GM20000 (cell line): Measurements from ENCODE around the gene DMBX1.

Experiments used
- DNase-seq: peaks from one replicate; pipeline ENCODE4 v3.0.0; 2012; ENCODE audit warnings: low spot score
- TF ChIP-seq, protein P1 (sequence below): IDR thresholded peaks from 2 replicates; pipeline ENCODE4 v1.5.1; 2012; ENCODE audit warnings: mild to moderate bottlenecking, control low read depth; ENCODE audit errors: extremely low read depth, missing control alignments

The DMBX1 gene

DNA sequence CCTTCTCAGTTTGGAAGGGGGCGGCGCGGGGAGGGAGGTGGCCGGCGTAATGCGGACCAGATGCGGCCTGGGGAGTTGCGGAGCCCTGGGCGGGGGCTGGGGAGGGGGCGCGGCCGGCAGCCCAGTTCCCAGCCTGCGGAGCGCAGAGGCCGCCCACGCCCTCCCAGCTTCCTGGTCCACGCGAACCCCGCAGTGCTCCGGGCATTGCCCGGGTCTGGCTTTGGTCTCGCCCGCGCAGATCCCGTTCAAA is 695 bp downstream of the DMBX1 start:
- TF ChIP-seq, protein P1, sequence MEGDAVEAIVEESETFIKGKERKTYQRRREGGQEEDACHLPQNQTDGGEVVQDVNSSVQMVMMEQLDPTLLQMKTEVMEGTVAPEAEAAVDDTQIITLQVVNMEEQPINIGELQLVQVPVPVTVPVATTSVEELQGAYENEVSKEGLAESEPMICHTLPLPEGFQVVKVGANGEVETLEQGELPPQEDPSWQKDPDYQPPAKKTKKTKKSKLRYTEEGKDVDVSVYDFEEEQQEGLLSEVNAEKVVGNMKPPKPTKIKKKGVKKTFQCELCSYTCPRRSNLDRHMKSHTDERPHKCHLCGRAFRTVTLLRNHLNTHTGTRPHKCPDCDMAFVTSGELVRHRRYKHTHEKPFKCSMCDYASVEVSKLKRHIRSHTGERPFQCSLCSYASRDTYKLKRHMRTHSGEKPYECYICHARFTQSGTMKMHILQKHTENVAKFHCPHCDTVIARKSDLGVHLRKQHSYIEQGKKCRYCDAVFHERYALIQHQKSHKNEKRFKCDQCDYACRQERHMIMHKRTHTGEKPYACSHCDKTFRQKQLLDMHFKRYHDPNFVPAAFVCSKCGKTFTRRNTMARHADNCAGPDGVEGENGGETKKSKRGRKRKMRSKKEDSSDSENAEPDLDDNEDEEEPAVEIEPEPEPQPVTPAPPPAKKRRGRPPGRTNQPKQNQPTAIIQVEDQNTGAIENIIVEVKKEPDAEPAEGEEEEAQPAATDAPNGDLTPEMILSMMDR, result no peak
- DNase-seq, result no peak

DNA sequence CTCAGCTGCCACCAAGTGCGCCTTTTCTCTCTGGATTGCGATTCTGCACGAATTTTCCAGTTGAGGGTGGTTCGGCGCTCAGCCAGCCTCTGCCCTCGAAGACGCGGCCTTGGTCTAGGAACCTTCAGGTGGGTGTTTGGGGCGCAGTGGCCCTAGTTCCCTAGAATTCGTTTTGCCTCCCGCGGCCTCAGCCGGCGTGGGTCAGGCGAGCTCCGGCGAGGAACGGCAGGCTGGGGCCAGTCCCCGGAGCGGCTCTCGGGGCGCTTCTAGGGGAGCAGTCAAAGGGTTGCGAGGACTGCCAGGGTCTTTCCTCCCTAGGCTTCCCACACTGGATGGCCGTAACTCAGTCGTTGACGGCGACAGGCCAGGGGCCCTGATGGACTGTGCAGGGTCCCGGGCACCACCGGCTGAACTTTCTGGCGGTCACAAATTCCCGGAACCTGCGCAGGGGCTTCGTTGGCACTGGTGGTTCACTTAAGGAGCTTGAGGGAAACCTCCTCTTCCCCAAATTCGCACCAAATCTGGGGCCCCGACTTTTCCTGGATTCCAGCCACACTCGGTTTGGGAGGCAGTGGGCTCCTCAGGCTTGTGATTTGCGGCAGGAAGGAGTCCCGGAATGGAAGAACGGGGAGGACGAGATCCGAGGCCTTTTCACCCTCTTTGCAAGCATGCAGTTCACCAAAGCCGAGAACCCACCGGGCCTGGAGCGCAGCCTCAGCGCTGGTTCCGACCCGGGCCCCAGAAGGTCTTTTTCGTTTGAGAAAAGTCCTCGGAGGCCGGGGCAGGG is 1.2 kb downstream of the DMBX1 start:
- DNase-seq, result no peak
- TF ChIP-seq, protein P1, result no peak

DNA sequence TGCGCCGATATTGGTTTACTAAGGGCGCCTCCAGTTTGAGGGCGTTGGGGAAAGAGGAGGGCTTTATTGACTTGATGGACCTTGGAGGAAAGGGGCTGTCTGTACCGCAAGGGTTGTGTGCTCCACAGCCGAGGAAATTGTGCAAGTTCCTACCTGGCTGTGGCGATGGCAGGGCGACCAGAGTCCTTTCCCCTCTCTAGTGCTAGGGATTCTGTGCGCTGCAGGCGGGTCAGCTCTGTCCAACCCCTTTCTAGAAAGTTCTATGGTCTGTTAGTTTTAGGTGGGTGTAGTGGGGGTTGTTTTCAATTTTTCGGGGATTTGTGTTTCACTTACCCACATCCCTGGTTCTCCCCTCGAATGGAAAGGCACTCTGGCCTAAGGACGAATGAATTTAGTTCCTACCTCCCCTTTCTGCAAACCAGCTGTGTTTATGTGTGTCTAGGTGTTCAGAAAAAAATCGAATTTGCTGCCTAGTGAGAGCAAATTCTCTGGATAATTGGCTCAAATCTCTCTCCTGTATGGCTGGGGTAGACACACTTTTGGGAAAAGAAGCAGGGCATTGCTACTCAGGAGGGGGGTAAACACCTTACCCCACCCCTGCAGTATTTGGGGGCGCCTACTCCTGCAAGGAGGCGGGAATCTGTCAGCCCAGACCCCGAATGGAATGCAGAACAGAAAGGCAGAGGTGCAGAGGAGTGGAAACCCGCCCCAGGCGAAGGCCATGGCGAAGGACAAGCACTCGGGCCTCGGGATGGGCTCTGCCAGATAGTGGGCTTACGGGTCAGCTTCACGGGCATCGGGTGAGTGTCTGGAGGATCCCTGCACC is 2.0 kb downstream of the DMBX1 start:
- TF ChIP-seq, protein P1, result no peak
- no peak for DNase-seq

DNA sequence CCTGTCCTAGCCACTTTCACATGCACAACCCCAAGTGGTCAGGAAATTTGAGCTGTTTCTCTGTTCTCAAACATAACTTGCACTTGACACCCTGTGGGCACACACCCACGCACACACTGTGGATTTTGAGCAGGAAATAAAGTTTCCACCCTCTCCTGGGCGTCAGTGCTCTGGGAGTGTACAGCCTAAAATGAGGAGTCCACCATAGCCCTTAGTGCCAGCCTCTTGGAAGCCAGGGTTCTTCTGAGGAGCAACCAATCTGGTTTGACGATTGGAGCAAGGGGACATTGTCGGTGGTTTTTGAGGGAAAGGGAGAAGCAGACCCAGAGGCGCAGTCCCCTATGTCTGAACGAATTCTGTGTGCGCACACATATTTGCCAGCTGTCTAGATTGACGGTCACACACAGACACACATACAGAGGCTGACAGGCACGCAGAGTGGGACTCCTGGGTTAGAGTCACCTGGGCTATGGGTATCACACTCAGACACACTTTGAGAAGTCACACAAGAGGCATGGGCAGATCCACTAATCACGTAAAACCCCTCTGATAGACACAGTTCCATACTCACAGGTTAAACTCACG is 2.7 kb downstream of the DMBX1 start:
- no peak for DNase-seq
- TF ChIP-seq, protein P1, result no peak

DNA sequence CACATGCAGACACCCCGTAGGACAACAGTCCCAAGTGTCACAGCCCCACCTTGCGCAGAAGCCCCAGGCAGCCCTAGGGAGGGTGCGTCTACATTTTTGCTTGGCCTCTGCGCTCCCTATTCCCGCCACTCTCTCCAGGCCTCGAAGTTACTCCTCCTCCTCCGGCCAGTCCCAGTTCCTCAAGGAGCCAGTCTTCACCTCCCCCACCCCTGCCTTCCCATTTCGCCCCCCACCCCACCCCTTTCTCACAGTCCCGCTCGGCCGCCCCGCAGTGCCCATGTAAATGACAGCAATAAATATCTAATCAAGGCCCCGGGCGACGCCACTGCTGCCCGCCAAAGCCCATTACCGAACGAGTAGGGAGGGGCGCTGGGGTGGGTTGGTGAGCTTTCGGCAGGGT is 3.2 kb downstream of the DMBX1 start:
- DNase-seq, result no peak
- TF ChIP-seq, protein P1, result no peak

DNA sequence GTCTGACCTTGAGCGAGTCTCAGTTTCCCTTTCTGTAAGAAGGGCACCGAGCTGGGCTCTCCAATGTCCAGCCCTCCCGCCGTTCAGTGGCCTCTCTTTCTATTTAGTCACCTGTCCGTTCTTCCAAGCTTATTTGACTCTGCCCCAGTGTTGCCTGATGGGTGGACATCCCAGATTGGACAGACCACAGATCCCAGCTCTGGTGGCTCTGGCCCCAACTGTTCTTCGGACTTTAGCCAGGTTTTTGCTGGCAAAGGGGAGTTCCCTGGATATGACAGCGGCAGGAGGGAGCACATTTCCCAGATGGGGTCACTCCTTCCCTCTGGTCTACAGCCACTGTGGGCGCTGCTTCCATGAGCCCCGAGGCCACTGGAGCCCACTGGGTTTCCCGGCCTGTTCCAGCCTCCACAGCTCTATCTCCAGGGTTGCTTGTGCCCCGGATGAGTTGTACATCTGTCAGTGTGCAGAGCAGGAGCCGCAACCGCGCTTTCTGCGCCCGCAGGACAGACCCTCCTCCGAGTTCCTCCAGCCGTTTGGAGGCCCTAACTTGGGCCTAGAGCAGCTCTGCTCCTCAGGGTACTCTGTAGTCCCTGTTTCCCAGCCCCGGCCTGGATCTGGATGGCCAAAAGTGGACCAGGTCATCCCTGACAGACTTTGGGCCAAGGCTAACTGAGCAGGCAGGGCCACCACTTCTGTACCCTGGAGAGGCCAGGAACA is 3.8 kb downstream of the DMBX1 start:
- DNase-seq, result no peak
- TF ChIP-seq, protein P1, result no peak

DNA sequence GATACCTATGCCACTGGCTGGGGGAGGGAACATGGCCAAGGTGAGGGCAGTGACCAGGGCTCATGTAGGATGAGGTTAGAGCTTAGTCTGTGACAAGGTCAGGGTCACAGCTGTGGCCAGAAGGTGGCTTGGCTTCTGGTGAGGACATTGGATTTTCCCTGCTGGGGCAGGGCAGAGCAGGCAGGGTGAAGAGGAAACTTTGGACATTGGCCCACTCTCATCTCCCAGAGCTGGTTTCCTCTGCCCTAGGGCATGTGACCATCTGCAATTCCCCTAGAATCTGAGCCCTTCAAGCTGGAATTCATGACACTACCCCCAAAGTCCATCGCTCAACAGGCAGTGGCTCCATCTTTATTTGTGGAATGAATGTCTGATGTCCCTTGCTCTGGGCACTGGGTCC is 5.3 kb downstream of the DMBX1 start:
- no peak for DNase-seq
- TF ChIP-seq, protein P1, result no peak
